Measurements from ENCODE around the gene SPPL2B. TPM values are rescaled to one million over a fixed set of nuclear protein-coding genes. Genes with fewer than 3 reads are reported as not detected.

Gene SPPL2B
- total RNA-seq, 1 donor from 2014 or later, result 54.3 TPM

GRCh38 chr19:2332341-2333026, 4.0 kb downstream of the SPPL2B start:
- Histone ChIP-seq H3K4me1 (peaks cover 52% of the 10 kb centered on the region), H3K27ac (no peak overlapping the region), H3K36me3 (no peaks in the 10 kb centered on the region), H3K9me3 (no peaks in the 10 kb centered on the region), H3K27me3 (no peaks in the 10 kb centered on the region), H3K4me3 (no peak overlapping the region)
- intact Hi-C loops (cut with DNase I), result no loop called here
- no peak for TF ChIP-seq POLR2A (IDR thresholded peaks at IDR 0.05)
- no peak for DNase-seq (ENCODE audit: extremely low spot score in 2 of 2)

DNA sequence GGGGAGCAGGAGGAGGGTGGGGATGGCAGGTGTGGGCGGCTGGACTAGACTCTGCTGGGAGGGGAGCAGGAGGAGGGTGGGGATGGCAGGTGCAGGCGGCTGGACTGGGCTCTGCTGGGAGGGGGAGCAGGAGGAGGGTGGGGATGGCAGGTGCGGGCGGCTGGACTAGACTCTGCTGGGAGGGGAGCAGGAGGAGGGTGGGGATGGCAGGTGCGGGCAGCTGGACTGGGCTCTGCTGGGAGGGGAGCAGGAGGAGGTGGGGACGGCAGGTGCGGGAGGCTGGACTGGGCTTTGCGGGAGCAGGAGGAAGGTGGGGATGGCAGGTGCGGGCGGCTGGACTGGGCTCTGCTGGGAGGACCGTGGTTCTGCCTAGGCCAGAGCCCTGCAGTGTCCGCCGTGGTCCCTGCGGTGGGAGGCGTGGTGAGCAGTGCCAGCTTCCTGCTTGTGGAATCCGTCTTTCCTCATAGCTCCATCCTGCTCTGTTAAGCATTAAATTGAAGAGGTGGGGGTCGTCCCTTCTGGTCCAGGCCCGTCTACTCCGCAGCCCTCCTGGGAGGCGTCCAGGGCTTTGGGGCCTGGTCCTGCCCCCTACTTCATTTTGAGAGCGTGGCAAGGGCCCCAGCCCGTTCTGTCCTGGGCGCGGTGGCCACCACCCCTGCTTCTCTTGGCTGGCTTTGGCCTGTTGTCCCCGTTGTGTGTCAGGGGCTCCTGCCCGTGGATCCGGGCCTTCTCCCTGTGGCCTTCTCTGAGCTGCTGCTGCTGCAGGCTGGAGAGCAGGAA, 4.7 kb downstream of the SPPL2B start:
- Histone ChIP-seq H3K4me3 (no peak overlapping the region), H3K9me3 (no peaks in the 10 kb centered on the region), H3K36me3 (no peaks in the 10 kb centered on the region), H3K4me1 (peaks cover 47% of the 10 kb centered on the region), H3K27ac (no peak overlapping the region), H3K27me3 (no peaks in the 10 kb centered on the region)
- TF ChIP-seq POLR2A (IDR thresholded peaks at IDR 0.05) (no peak), POLR2AphosphoS5 (IDR thresholded peaks at IDR 0.05; ENCODE audit: insufficient read depth in 1 of 2, low read depth in 1 of 2) (no peak)
- TF ChIP-seq, protein P1, sequence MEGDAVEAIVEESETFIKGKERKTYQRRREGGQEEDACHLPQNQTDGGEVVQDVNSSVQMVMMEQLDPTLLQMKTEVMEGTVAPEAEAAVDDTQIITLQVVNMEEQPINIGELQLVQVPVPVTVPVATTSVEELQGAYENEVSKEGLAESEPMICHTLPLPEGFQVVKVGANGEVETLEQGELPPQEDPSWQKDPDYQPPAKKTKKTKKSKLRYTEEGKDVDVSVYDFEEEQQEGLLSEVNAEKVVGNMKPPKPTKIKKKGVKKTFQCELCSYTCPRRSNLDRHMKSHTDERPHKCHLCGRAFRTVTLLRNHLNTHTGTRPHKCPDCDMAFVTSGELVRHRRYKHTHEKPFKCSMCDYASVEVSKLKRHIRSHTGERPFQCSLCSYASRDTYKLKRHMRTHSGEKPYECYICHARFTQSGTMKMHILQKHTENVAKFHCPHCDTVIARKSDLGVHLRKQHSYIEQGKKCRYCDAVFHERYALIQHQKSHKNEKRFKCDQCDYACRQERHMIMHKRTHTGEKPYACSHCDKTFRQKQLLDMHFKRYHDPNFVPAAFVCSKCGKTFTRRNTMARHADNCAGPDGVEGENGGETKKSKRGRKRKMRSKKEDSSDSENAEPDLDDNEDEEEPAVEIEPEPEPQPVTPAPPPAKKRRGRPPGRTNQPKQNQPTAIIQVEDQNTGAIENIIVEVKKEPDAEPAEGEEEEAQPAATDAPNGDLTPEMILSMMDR (IDR thresholded peaks at IDR 0.05), result no peak
- intact Hi-C loops (cut with DNase I), result no loop called here
- no peak for DNase-seq (ENCODE audit: extremely low spot score in 2 of 2)

DNA sequence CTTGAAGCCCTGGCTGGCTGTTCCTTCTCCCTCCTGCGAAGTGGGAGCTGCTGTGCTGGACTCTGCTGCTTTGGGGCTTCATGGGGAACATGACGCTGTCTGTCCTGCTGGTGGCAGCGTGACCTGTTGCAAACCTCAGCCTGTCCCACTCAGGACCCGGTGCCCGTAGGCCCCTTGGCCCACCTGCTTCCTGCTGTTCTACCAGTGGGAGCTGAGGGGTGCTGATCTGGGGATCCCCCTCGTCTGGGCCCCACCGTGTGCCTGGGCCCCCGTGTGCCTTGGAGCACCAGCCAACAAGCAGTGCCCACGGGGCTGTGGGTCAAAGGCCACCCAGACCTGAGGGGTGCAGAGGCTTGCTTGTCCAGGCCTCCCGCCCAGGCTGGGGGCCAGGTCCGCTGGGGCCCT, 5.3 kb downstream of the SPPL2B start:
- H3K4me3 ChIP-seq, result no peak overlapping the region
- peaks cover 46% of the 10 kb centered on the region for H3K4me1 ChIP-seq
- intact Hi-C loops (cut with DNase I), result no loop called here
- no peak overlapping the region for H3K27ac ChIP-seq
- H3K36me3 ChIP-seq, result no peaks in the 10 kb centered on the region
- no peaks in the 10 kb centered on the region for H3K27me3 ChIP-seq
- TF ChIP-seq POLR2AphosphoS5 (IDR thresholded peaks at IDR 0.05; ENCODE audit: insufficient read depth in 1 of 2, low read depth in 1 of 2) (no peak), POLR2A (IDR thresholded peaks at IDR 0.05) (no peak)
- TF ChIP-seq, protein P1 (IDR thresholded peaks at IDR 0.05), result no peak
- DNase-seq (ENCODE audit: extremely low spot score in 2 of 2), result no peak
- H3K9me3 ChIP-seq, result no peaks in the 10 kb centered on the region

GRCh38 chr19:2334426-2334825, 5.9 kb downstream of the SPPL2B start:
- H3K27ac ChIP-seq, result no peak overlapping the region
- no peak for DNase-seq (ENCODE audit: extremely low spot score in 2 of 2)
- peaks cover 40% of the 10 kb centered on the region for H3K4me1 ChIP-seq
- intact Hi-C loops (cut with DNase I), result no loop called here
- H3K36me3 ChIP-seq, result no peaks in the 10 kb centered on the region
- no peak overlapping the region for H3K4me3 ChIP-seq
- TF ChIP-seq POLR2AphosphoS5 (IDR thresholded peaks at IDR 0.05; ENCODE audit: insufficient read depth in 1 of 2, low read depth in 1 of 2) (no peak), POLR2A (IDR thresholded peaks at IDR 0.05) (no peak)
- TF ChIP-seq, protein P1 (IDR thresholded peaks at IDR 0.05), result no peak
- no peaks in the 10 kb centered on the region for H3K27me3 ChIP-seq
- H3K9me3 ChIP-seq, result no peaks in the 10 kb centered on the region

GRCh38 chr19:2334986-2335846, 6.7 kb downstream of the SPPL2B start:
- Histone ChIP-seq H3K4me1 (peaks cover 32% of the 10 kb centered on the region), H3K27ac (no peak overlapping the region)
- DNase-seq (ENCODE audit: extremely low spot score in 2 of 2), result no peak

More at GRCh38 chr19:2334986-2335846, 6.7 kb downstream of the SPPL2B start:
- peaks cover 0 to 6% of the 10 kb centered on the region in 2 donors for H3K36me3 ChIP-seq
- no peak overlapping the region for H3K4me3 ChIP-seq
- no peaks in the 10 kb centered on the region for H3K27me3 ChIP-seq
- no peak for TF ChIP-seq POLR2A (IDR thresholded peaks at IDR 0.05)
- intact Hi-C loops (cut with DNase I), result no loop called here
- no peaks in the 10 kb centered on the region for H3K9me3 ChIP-seq
